Uterus (tissue), 2 donors: ENCODE data around the gene SGF29.

Experiments used
- POLR2A ChIP-seq, 2 donors: fragments of 450-650 bp; IDR thresholded peaks; one replicate each; pipeline ENCODE4 v1.6.1; 2016; ENCODE audit warnings: antibody characterized with exemption in 2 of 2, mild to moderate bottlenecking in 1 of 2, moderate library complexity in 1 of 2
- TF ChIP-seq, protein P1 (sequence below), 4 experiments: fragments of 200-600 bp in 2 of 4; fragments of 450-650 bp in 2 of 4; sonication (generic) in 2 of 4; IDR thresholded peaks; one replicate each; pipeline ENCODE4 v1.5.1; 2016 to 2019; ENCODE audit warnings: antibody characterized with exemption in 4 of 4, mild to moderate bottlenecking in 2 of 4, moderate library complexity in 1 of 4

DNA sequence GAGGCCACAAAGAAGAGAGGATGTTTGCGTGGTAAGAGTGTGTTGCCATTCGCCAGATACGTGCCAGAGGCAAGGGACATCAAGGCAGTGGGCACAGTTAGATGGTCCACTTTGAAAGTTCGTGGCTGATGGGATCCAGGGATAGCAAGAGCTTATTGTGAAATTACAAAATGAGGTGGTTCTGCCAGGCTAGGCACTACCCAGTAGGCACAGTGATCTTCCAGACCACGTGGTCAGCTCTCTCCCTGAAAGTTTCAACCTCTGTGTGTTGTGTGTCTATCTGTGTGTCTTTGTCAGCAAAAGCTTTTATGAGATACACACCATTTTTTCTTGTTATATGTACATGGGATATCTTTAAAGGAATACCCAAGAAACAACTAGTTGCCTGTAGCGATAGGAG lies 9.5 kb downstream of the SGF29 start:
- TF ChIP-seq, protein P1, sequence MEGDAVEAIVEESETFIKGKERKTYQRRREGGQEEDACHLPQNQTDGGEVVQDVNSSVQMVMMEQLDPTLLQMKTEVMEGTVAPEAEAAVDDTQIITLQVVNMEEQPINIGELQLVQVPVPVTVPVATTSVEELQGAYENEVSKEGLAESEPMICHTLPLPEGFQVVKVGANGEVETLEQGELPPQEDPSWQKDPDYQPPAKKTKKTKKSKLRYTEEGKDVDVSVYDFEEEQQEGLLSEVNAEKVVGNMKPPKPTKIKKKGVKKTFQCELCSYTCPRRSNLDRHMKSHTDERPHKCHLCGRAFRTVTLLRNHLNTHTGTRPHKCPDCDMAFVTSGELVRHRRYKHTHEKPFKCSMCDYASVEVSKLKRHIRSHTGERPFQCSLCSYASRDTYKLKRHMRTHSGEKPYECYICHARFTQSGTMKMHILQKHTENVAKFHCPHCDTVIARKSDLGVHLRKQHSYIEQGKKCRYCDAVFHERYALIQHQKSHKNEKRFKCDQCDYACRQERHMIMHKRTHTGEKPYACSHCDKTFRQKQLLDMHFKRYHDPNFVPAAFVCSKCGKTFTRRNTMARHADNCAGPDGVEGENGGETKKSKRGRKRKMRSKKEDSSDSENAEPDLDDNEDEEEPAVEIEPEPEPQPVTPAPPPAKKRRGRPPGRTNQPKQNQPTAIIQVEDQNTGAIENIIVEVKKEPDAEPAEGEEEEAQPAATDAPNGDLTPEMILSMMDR (IDR thresholded peaks at IDR 0.05), result no peak
- no peak for TF ChIP-seq POLR2A (IDR thresholded peaks at IDR 0.05)
